PC-9 (cell line): Measurements from ENCODE around the gene SEBOX.

Experiments
- EZH2 ChIP-seq: fragments of 200-600 bp; sonication (generic); IDR thresholded peaks from 2 replicates; pipeline ENCODE4 v1.8.0; 2017; ENCODE audit warnings: antibody characterized with exemption, low read depth
- TF ChIP-seq, protein P1 (sequence below): fragments of 200-600 bp; sonication (generic); conservative IDR thresholded peaks from 2 replicates; pipeline ENCODE4 v1.6.1; 2017; ENCODE audit warnings: mixed run types, antibody characterized with exemption, mild to moderate bottlenecking, moderate library complexity

DNA sequence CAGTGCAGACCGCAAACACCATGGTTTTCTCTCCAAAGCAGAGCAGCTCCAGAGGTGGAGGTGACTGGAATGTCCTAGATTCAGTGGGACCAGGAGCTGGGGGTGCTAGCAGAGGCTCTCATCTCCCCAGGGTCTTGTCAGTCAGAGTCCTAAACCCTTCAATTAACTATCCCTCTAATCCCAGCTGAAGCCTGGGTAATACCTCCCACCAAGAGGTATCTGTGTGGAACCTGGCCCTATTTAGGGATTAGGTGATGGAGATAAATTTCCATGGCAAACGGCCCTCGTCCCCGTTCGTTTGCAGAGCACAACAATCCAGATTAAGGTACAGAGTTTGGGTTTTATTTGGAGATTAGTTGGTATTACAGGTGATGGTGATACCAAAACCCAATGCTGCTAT is 1.8 kb downstream of the SEBOX start:
- TF ChIP-seq, protein P1, sequence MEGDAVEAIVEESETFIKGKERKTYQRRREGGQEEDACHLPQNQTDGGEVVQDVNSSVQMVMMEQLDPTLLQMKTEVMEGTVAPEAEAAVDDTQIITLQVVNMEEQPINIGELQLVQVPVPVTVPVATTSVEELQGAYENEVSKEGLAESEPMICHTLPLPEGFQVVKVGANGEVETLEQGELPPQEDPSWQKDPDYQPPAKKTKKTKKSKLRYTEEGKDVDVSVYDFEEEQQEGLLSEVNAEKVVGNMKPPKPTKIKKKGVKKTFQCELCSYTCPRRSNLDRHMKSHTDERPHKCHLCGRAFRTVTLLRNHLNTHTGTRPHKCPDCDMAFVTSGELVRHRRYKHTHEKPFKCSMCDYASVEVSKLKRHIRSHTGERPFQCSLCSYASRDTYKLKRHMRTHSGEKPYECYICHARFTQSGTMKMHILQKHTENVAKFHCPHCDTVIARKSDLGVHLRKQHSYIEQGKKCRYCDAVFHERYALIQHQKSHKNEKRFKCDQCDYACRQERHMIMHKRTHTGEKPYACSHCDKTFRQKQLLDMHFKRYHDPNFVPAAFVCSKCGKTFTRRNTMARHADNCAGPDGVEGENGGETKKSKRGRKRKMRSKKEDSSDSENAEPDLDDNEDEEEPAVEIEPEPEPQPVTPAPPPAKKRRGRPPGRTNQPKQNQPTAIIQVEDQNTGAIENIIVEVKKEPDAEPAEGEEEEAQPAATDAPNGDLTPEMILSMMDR, result no peak
- TF ChIP-seq EZH2, result no peak
